A204.1 (cell line): Measurements from ENCODE around the gene ATP1B1.

Experiments used
- FAIRE-seq: peaks from 2 replicates; lab custom pipeline; 2012; peaks lifted over from hg19 to GRCh38; lab: Jason Lieb, UNC

Gene ATP1B1

DNA sequence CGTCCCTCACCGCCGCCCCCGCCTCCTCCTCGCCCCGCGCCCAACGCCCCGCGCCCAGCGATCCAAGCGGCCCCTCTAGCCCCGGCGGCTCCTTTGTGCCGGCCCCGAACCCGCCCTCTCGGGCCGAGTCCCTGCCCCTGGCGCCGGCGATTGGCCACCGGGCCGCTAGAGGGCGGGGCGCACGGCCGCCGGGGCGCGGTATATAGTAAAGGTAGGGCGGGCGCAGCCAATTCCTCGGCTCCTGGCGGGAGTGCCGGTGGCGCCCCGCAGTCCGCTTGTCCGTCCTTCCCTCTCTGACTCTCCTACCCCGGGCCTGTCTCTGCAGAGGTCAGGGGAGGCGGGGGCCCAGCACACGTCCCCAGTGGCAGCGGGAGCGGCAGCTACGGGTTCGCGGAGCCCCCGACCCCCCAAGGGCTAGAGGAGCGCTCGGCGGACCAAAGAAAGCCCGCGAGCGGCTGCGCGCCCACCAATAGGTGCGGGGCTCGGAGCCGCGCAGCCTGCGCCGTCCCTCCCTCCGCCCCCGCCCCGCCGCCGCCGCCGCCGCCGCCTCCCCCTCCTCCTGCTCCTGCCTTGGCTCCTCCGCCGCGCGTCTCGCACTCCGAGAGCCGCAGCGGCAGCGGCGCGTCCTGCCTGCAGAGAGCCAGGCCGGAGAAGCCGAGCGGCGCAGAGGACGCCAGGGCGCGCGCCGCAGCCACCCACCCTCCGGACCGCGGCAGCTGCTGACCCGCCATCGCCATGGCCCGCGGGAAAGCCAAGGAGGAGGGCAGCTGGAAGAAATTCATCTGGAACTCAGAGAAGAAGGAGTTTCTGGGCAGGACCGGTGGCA, at the start of gene ATP1B1:
Gene ATP1B1 (plus strand): TSS at position 596 of the 826 bp plus-strand sequence. CDS start 140 bp downstream, at position 736.
- no peak for FAIRE-seq

DNA sequence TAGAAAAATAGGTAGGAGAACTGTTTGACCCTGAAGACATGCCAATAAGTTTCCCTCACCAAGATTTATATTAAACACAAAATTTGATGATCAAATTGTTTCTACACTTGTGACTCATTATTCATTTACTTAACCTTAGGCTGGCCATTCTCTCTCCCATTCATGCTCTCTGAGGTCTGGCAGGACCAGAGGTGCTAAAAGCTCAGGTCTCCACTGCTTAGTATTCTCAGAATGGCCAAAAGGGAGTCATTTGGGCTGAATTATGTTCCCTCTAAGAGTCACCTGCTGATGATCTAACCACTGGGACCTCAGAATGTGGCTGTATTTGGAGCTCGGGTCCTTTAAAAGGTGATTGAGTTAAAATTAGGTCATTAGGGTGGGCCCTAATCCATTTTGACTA, 47.1 kb upstream of the ATP1B1 start:
- no peak for FAIRE-seq

DNA sequence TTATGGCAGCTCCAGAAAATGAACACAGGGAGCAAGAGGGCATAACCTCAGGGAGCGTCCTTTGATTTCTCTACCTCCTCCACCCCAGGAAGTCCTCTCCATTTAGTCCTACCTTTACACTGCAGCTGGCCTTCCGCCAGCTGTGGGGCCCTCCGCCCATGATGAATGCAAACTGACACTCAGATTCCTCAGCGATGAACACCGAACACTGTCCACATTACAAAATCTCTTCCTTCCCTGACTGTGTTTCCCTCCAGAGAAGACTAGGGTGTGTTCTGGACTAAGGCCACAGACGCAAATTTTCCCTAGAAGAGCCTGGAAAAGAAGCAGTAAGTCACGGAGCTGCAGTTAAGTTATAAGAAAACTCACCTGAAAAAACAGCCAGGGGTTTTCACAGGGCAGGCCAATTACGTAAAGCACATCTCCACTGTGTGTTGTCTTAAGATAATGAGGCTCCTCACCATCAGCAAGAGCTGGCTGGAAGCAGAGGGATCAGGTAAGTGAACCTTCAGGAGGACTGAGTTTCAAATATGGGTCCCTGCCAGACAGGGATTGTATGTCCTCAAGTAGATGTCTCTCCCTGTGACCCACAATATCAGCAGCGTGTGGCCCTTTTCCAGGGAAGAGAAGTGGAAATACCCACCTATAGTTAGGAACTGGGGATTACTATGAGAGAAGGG, 46.3 kb upstream of the ATP1B1 start:
- no peak for FAIRE-seq

DNA sequence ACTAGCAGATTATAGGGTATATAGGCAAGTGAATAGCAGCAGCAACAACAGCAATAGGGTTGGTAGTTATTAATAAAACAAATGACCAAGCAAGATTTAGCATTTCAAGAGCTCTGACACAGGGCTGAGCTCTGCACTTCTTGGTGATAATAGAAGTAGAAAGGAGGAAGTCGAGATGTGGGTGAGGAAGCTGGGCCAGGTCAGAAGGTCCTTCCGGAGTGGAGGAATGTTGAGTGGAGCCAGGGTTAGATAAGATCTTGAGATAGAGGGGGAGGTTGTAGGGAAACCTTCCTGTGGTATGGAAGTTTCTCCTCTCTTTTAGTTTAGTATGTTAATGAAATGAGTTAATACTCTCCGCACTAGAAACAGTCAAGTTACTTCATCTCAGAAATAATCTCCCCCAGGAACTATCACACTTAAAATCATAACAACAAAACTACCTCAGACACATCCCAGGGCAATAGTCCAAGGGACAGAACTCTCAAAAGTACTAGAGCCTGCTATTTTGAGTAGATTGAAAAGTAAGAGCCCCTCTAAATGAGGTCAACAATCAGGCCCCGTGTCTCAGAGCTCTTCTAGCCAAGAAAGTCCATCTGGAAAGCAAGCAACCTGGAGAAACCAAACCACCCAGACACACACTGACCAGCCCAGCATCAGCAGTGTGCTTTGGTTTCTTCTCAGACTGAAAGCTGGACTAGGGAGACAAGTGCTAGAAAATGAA, 45.4 kb upstream of the ATP1B1 start:
- FAIRE-seq = no peak

DNA sequence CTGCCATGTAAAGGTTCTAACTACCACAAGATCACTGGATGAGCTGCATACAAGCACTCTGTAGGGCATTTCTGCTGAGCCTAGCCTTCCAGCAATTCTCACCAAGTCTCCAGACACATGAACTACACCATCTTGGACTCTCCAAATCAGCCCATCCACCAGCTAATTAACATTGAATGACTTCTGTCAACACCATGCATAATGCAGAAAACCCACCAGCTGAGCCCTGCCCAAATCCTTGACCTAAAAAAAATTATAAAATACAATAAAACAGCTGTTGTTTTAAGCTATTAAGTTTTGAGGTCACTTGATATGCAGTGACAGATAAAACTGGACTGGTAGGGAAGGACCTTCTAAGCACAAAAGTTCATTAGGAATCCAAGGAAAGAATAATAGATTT, 44.3 kb upstream of the ATP1B1 start:
- FAIRE-seq = no peak

DNA sequence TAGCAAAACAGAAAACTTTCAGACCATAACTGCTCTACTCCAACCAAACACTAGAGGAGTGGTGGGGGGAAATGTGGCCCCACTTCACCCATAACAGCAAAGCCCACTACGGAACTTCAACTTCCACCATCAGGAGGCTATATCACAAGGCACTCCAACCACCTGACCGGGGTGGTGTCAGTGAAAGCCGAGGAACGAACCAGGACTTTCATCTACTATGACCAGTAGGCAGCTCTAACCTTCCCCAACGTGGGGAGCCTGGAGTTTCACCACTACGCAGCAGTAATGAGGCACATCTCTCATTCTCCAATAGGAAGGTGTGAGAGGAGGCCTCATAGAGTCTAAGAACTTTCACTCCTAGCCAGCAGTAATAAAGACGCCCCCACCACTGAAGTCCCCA, 42.4 kb upstream of the ATP1B1 start:
- no peak for FAIRE-seq

DNA sequence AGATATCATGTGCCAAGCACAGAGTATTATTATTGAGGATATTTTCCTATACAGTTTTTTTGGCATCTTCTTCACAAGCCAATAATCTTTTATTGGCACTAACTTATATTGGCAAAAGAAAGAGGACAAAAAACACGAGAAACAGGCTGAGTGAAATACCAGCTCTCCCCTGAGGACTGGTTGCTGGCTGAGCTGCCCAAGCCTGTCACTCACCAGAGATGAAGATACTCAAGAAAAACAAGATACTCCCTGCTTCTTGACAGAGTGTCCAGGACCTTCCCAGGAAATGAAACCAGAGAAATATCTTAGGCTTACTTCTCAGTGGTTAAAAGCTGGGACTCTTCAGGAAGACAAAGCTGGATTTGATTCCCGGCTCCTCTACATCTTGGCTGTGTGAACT, 35.9 kb upstream of the ATP1B1 start:
- no peak for FAIRE-seq

DNA sequence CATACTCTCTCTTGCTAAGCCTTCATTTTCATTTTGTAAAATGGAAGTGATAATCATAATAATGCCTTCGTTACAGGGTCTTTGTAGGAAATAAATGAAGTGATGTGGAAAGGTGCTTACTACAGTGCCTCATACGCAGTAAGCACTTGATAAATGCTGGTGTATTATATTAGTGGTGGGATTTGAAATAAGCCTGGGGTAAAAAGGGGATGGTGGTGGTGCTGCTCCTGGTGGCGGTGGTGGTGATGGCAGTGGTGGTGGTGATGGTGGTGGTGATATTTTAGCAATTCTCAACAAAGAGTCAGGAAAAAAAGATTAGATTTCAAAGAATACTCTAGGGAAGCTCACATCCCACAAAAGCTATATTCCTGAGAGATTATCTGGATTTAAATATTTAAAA, 35.5 kb upstream of the ATP1B1 start:
- FAIRE-seq = no peak

DNA sequence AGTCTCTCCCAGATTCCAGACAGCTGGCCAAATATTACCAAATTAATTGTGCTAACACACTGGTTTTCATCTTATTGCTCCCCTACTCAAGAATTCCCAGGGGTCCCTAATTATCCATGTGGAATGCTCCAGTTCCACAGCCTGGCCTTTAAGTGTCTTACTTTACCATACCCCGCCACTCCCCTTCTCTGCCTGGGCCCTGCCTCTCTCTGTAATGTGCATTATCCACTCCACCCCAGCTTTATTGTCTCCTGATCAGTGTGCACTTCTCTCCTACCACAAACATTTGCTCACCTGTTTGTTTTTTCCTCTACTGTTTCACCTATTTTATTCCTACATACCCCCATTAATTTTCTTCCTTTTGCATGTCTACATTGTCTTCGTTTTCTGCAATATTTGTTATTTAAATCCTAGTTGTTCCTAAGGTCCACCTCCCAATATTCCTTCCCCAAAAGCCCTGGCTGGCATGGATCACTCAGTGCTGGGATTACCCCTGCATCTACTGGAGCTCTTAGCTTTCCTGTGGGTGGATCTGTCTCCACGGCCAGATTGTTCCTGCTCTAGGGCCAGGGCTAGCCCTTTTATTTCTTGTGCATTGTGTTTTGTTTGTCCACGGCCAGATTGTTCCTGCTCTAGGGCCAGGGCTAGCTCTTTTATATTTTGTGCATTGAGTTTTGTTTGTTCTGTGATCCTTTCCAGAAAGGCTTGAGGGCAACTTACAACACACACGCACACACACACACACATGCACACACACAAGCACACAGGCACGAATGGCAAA, 33.4 kb upstream of the ATP1B1 start:
- no peak for FAIRE-seq

DNA sequence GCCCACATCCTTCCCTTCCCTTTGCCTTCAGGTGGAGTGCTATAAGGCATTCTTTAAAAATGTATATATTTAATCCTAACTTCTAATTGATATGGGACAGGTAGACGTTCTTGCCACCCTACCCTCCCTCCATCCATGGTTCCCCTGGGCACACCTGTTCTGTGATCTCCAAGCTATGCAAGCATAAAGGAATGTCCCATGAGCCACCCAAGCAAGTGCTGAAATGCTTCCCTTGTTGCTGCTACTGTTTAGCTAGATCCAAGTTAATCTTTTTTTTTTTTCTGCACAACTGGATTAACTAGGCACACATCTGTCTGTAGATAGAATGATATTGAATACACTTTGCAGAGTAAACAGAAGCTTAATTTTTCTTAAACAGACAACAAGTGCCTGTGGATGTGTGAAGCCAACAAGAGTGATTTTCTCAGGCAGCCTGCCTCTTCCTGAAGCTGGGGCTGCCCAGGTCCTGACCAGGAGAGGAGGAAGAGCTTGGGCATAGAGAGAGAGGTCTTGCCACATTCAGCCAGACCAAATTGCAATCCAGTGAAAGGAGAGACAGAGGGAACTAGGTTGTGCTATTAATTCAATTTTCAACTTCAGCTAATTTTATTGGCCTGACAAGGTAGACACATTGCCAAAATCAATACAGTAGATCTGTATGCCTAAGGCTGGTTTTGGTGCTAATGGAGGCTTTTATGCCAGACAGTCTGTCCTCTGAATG, 28.2 kb upstream of the ATP1B1 start:
- FAIRE-seq = no peak

DNA sequence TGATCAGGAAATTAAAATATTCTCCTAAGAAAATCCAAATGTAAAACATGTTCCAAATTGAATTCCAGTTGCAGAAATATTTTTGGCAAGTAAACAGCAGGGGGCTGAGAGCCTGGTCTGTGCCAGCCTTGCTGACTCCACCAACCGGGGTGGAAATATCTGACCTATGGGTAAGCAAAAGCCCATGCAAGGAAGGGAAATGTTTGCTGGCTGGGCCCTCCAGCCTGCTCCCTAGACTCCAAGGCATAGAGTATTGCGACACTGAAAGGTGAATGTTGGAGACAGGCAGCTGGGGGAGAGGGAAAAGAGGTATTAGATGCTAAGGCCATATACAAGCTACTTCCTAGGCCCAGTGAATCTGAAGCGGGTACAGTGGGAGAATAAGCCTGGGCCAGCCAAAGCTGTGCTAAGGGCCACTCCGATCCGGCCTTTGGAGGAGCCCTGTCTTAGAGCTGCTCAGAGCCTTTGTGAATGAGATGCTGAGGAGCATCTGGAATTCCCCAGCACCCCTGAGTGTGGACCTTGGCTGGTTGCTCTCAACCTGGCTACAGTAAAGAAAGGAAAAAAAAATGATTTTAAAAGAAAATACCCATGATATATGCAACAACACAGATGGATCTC, 24.9 kb upstream of the ATP1B1 start:
- no peak for FAIRE-seq

DNA sequence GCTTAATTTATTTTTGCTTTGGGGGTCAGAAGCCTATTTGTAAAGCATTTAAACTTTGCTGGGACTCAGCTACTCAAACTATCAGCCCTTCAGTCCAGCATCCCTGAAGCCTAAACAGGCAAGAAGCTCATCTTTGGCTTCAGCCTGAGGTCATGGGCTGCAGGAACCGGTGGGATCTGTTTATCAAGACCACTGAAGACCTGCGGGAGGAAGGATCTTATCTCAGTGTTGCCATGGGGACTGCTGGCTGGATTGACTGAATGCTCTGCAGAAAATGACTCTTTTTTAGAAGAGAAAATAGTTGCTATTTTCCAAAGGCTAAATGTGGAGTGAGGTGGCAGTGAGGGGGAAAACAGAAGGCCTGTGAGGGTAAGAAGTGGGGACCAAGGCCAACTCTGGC, 20.6 kb upstream of the ATP1B1 start:
- FAIRE-seq = no peak

DNA sequence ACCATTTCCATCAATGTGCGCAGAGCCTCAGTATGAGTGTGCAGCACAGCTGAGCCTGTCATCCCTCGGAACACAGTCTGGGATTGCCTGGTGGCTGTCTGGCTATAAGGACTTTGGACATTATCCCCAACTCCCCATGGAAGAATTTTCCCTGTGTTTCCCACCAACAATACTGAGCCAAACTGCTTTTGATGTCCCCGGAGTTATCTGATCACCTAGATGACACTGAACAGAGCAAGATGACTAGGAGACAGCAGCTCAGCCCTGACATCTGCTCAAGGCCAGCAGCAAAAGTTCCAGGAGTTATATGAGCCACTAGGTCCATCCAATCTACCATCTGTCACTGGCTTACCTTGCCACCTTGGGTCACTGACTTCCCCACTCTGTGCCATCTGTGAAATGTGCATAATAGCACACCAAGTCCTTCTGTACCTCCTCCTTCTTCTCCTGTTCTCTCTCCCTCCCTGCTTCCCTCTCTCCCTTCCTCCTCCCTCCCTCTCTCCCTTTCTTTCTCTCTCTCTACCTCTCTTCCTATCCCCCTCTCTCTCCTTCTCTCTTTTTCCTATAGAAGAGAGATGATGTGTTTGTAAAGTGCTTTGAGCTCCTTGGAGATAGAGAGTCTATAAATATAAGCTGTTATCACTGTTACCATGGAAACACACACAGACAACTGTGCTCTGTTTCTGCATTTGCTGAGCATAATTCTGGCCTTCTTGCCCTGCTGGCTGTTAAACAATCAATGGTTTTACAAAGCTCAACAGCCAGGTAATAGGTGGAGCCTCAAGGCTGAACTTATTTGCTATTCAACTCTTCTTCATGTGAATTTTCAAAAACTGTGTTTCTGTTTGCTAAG, 19.7 kb upstream of the ATP1B1 start:
- FAIRE-seq = no peak

DNA sequence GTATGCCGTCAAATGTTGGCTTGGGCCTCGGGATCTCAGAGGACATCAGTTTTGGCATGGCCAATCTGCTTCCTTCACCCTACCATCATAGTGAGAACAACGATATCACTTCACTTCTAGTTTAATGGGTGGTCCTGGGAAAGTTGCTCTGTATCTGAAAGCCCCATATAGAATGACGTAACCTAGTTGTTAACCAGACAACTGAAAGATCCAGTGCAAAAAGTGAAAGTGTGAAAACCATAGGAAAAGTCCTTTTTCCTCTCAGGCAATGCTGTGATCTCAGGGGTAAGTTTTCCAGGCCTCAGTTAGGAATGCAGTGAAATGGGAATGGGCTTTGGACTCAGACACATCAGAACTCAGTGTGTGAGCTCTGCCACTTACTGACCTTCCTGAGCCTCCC, 18.6 kb upstream of the ATP1B1 start:
- no peak for FAIRE-seq

DNA sequence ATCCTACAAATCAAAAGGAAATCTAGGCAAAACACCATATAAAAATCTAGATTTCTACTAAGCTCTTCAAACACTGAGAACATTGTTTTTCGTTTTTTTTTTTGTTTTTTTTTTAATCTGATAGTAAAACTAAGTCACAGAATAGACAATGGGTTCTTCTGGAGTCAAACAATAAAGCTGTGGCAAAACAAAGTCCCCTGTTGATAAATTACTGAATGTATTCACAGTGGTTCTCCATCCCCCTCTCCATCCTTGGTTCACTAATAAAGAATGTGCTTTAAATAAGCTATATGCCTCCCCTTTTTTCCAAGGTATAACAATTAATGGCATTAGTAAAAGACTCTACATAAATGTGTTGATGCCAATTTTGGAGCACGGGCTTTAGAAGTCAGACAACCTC, 16.7 kb upstream of the ATP1B1 start:
- FAIRE-seq = no peak

DNA sequence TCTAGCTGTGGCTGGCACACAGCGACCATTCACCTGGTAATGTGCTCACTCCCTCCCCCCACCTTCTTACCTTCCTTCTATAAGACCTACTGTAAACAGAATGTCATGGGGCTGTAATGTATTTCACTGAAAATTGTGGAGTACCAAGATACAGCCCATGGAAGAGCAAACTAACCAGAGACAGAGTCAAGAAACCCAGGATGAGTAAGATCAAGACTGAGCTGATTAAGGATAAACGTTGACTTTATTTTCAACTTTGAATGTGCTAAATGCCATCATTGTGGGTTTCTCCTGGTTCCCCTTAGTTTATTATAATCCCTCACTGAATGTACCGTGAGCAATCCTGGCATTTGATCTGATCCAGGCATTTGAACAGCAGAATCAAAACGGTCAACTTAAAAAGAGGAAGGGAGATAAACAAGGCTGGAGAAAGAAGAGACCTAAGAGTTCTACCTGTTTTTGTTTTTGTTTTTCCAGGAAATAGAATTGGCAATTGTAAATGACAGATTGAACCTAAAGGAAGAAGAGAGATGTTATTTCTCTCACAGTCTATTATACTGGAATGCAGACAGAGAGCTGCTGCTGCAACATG, 16.1 kb upstream of the ATP1B1 start:
- FAIRE-seq = no peak

DNA sequence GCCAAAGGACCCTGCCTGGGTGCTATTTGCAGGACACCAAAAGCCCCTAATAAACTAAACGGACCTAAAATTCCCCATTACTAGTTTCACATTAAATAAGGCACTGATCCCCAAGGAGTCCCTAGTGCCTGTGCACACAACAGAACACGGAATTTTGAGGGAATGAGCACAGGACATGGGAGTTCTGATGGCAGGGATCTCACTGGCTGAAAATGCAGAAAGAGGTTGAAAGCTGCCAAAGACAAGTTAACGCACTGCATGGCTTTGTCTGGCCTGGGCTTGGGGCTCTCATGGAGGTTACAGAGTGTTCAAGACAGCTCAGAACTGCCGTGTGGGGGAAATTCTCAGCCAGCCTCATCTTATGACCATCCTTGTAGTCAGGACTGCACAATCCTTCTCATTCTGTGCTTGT, 15.6 kb upstream of the ATP1B1 start:
- FAIRE-seq = no peak

DNA sequence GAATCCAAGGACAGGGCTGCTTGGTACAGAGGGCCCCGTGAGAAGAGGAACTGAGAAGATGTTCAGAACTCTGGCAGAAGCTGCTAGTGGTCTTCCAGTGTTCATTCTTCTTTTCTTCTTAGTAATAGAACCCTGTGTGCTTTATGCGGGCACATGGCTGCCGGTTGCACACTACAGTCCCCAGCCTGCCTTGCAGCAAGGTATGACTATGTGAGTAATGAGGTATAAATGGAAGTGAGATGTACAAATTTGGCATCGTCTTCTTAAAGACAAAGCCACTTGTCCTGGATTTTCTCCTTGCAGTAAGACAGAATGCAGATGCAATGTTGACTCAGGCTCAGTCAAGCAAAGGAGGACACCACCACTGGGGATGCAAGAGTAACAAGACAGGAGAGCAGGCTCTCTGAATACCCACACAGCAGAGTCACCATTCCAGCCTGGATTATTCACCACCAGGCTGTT, 15.0 kb upstream of the ATP1B1 start:
- no peak for FAIRE-seq

DNA sequence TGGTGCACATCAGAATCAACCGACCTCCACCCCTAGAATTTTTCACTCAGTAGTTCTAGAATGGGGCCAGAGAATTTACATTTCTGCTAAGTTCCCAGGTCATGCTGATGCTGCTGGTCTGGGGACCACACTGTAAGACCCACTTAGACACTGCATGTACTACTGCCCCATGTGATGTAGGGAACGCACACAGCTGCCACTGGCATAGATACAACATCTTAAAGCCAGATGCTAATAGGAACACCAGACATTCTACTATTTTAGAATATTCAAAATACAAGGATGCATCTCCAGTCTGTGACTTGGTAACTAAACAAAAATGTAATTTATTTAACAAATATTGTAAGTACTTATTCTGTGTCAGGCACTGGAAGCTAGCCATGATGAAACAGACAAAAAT, 14.1 kb upstream of the ATP1B1 start:
- no peak for FAIRE-seq
